NCI-H82 (cell line): ENCODE data around the gene PGAM5.

Experiments
- DNase-seq: peaks from one replicate; lab custom pipeline; 2025; lab: John Stamatoyannopoulos, UW

The PGAM5 gene

DNA sequence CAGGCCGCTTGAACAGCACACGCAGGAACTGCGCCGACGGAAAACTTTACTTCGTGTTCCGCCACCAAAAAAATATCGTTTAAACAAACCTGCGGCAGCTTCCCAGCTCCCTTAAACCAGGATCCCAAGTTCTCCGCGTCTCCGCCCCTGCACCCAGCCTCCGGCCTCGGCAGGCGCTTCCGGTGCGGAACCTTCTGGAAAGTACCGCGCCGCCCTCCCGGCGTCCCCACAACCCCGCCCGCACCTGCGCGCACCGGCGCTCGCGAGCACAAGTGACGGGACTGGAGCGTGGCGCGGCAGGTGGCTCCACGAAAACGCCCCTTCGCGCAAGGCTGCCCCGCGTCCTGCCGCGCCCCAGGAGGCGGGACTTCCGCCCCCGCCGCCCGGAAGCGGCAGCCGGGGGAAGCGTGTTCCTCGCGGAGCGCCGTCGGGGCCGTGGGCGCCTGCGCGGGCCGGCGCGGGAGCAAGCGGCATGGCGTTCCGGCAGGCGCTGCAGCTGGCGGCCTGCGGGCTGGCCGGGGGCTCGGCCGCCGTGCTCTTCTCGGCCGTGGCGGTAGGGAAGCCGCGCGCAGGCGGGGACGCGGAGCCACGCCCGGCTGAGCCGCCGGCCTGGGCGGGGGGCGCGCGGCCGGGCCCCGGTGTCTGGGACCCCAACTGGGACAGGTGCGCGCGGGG is at the start of gene PGAM5:
Gene PGAM5, plus strand, starts transcription at position 438 of the 675 bp plus-strand sequence. Its CDS starts 35 bp downstream, at position 473.
- DNase-seq = peak; percentile 89

DNA sequence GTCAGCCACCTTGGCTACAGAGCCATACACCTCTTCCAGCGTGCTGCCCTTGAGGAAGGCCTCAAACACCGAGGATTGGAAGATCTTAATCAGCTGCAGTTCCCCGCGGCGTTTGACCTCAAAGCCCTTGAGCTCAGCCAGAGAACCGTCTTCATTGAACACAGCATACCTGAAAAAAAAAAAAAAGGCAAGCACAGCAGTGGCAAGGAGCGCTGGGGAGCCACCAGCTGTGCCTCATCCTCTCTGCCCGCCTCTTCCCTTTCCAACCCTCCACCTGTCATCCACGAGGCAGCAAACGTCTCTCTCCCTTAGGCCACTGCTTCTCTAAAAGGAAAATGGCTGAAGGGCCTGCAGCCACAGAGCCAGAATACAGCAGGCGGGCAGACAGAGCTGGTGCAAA is 49.6 kb upstream of the PGAM5 start:
- DNase-seq = no peak

DNA sequence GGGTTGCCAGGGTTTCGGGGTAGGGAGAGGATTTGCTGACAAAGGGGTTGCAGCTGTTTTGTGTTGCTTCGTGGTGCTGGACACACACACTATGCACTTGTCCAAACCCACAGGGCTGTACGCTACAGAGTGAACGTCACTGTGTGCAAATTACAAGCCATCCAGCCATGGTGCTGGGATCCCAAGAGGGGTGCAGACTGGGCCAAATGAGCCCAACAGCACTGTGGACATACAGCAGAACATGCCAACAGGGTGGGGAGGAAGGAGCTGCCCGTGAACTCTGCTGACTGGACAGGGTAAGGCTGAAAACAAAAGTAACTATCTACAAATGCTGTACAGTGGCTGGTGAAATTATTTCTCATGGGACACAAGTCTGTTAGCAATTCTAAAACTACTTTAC is 48.7 kb upstream of the PGAM5 start:
- DNase-seq = no peak

DNA sequence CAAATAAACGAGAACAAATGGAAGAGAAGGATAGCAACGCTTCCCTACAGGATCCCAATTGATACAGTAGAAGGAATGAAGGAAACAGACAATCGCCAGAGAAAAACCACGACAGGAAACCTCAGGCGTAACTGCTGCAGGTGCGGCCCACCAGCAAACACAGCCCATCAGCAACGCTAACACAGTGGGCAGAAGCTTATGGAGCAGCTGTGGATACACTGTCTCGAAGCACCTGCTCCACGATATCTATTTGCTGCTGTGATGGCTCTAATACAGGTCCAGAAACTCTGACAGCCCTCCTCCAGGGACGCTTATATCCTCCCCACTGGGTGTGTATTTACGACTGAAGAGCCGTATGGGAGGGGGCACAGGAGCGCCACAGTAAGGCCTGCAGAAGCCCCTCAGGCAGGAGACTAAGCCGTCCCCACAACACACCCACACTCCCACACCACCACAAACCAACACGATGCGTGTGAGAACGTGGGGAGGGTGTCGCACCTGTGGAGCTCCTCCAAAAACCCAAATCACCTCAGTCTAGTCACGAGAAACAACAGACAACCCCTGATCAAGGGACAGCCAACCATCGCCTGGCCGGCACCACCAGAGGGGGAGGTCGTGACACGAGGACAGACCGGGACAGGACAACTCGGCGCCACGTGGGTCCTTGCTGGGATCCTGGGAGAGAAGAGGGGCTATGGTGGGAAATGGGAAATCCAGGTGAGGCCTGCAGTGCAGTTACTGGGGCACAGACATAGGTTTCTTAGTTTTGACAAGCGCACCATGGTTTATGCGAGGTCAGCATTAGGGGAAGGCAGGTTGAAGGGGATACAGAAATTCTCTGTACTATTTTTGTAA is 47.5 kb upstream of the PGAM5 start:
- DNase-seq = no peak

DNA sequence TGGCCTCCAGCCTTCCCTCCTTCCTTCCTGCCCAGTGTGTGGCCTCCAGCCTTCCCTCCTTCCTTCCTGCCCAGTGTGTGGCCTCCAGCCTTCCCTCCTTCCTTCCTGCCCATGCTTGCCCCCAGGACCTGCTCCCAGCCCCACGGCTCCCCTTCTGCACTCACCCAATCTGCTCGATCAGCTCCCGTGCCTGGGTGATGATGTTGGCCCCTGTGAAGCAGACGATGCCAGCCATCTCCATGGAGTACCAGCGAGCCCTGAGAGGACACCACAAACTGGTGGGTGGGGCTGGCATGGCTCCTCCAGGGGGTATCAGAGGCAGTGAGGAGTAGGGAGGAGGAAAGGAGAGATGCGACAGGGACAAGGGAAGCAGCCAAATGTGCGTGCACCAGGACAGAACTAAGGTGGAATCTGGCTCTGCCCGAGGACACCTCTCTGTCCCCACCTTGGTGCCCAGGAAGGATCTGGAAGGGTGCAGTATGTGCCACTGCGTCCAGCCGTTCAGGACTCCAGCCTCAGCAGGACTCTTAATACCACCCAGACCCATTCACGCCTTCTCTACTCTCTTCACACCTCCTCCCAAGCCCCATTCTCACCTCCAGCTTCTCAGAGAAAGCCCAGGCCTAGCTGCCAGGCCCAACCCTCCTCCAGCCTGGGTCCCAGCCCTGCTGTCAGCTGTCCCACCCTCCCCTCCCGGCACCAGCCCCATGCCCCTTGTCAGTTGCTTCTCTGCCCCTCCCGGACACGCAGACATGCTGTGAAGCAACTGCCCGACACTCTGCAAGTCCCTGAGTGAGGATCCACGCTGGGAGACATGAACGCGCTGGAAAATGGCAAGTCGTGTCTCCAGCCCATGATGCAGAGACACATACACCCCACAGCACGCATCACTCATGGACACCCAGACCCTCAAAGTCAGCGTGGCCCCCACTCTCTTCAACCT is 46.2 kb upstream of the PGAM5 start:
- no peak for DNase-seq

DNA sequence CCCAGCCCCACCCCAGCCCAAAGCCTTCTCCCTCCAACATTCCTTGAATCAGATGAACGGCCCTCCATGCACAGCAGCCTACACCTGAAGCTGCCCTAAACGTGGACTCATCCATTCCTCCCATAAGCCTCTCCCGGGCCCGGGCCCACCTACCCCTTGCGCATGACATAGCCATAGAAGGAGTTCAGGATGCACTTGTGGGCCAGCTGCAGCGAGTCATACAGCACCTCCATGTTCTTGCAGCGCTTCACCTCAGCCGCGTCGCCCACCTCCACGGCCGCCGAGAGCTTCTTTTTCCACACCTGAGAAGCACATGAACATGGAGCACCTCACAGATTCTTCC is 45.5 kb upstream of the PGAM5 start:
- no peak for DNase-seq

DNA sequence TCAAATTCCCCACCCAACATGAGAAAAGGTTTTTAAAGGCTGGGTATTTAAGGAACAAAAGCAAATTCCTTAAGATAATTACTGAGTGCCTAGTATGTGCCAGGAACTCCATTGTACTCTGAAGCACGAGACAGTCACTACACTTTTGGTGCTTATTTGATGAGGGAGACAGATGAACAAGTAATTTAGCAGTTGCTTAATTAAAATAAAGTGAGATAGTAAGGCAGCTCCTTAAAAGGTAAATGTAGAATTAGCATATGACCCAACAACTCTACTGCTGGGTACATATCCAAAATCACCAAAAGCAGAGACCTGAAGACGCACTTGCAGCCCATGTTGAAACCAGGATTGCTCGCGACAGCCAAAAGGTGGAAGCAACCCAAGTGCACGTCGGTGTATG is 44.8 kb upstream of the PGAM5 start:
- DNase-seq = no peak

DNA sequence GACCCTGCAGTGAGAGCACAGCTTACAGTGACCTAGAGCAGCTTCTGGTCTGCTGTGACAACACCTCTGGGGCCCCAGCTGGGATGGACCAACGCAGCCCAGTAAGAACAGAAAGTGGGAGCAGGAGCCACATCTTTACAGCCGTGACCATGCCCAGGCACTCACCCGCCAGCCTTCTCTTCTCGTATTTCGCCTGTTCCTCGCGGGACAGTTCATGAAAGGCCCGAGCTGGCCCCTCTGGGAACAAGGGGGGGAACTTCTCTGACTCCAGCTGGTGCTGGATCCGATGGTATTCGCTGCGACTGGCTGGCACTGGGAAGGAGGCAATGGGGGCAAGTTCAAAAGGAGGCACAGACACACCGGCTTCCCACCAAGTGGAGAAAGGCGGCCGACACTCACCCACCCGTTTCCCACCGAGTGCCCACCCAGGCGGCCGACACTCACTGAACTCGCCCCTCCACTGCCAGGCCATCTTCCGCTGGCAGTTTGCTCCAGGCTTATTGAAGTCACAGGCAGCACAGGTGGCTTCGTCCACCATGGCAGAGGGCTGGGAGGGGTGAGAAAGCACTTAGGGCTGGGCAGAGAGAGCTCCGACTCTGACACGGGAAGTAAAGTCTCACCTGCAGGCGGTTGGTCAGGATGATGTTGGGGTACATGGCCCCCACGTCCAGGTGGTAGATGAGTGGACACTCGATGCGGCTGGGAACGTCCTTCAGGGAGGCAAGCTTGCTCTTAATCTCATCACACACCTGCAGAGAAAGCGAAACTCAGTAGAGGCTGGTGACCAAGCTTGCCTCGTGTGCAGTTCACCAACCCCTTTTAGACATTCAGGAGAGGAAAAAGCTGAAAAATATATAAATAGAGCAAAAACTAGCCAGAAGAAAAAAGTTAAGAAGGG is 42.2 kb upstream of the PGAM5 start:
- DNase-seq = no peak

DNA sequence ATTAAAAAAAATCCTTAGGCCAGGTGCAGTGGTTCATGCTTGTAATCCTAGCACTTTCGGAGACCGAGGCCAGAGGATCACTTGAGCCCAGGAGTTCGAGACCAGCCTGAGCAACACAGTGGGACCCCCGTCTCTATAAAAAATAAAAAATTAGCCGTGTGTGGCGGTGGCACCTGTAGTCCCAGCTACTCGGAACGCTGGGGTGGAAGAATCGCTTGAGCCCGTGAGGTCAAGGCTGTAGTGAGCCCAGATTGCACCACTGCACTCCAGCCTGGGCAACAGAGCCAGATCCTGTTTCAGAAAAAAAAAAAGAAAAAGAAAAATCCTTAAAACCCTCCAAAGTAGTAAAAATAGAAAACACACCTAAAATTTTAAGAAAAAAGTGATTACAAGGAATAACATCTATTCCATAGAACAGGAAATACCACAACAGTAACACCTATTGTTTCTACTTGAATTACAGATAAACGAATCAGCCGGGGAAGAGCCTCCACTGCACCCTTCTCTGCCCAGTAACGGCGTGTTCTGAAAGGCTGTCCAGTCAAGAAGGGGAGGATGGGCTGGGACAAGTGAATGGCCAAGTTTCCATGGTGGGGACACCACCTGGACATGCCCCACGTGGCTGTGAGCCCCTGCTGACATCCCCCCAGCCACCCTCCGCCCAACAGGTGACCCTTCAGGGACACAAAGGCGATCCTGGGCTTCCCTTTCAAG is 41.3 kb upstream of the PGAM5 start:
- no peak for DNase-seq

DNA sequence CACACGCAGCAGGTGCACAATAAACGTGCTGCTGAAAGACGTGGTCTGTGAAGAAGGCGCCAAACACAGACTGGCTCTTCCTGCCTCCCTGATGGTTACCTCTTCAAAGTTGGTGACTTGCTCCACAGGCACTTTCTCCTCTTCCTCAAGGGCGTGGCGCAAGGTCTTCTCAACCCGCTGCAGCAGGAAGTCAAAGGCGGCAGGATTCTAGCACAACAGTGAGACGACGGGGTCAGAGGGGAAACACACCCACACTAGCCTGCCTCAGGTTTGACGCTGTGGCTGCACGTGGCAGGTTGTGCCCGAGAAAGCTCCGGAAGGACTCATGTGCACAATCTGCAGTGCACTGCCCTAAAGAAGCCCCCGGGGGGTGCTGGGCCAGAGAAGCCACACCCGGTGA is 38.5 kb upstream of the PGAM5 start:
- no peak for DNase-seq

DNA sequence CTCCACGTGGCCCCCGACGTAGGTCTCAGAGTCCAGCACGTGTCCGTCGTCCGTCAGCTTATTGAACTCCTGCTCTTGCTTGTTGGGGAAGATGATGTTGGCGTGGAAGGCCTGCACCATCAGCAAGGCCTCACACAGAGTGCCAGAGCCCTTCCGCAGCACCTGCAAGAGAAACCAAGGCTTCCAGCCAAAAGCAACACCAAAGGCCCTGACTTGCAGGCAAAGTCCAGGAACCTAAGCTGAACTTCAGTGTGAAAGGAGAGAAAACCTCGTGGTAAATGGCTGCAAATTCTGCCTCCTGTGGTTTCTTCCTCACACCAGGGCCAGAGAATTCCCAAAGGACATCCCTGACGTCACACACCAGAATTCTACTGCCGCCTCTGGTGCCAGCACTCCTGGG is 38.0 kb upstream of the PGAM5 start:
- DNase-seq = no peak

DNA sequence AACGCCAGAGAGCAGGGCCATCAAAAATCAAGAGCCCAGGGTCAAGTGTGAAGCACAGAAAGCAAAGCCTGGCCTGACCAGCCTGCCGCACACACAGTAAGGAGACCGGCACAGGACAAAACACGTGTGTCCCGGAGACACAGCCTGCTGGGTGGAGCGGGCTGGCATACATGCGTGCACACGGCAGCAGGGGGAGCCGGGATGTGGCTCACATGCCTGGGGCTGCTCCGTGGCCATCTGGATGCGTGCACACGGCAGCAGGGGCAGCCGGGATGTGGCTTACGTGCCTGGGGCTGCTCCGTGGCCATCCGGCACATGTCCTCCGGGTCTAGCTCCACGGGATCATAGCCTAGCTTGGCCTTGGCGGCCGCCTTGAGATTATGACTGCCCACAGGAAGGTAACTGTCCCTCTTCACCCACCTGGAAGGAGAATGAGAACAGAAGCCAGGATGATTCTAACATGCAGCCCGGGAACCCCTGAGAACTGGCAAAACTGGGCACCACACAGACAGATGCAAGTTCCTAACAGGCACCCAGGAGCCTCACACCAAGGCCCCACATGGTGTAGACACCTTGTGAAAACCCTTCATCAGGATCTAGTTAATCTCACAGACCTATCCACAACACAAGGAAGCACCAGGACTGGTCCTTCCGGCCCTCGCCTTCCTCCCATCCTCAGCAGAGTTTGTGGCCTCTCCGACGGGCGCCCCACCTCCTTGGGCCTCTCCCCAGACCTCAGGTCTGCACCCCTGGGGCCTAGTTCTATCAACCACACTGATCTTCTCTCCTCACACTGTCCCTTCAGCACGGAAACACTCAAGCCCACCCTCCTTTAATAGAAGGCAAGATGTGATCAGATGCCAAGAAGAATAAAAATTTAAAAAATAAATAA is 37.1 kb upstream of the PGAM5 start:
- no peak for DNase-seq

DNA sequence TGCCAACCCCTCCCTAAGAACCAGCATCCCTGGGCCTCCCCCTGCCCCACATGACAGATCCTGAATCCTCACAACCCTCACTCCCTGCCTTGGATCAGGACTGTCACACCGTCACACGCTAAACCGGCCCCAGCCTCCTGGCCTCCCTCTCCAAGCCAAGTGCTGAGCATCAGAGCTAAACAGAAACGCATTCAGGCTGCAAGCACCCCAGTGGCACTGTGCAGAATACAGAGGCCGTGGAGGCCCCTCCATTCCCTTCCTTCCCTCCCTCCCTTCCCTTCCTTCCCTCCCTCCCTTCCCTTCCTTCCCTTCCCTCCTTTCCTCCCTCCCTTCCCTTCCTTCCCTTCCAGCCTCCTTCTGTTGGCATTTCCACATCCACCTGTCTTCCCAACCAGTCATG is 36.1 kb upstream of the PGAM5 start:
- no peak for DNase-seq

DNA sequence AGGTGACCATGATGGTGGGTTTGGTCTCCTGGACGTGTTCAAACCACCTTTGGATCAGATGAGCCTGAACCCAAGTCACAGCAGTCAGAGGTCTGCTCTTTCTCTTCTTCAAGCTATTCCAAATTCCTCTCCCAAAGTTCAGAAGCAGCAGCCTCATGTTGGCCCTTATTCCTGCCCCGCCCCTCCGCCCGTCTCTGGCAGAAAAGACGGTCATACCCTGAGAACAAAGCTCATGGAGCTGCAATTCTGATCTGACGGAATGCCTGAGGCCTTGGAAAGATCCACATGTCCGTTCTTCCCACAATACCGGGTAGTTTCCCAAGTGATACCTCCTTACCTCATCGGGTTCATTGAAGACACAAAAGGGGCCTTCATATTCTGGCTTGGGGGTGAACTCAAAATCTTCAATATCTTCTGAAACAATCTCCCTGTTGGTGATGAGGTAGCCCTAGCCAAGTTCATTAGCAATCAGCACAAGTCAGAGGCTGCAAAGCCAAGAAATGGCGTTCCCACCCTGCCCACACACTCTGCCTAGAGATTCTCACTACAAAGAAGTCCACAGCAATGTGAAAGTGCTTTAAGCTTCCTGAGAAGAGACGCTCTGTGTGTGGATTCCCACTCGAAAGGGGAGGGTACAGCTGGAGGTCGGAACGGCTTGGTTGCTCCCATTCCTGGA is 34.7 kb upstream of the PGAM5 start:
- no peak for DNase-seq

DNA sequence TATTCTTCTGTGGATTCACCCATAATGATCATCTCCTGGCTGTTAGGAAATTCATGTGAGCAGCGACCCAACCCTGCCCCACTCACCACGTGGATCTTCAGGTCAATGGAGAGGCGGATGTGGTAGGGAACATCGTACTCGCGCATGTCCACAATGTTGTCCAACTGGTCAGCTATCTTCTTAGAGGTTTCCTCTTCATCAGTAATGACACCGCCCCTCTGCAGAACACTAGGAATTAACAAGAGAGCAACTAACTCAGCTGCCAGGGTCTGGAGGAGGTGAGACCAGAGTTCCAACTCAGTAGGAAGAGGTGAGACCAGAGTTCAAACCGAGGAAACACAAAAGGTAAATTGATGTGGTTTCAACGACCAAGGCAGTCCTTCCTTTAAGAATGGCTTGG is 33.1 kb upstream of the PGAM5 start:
- DNase-seq = no peak

DNA sequence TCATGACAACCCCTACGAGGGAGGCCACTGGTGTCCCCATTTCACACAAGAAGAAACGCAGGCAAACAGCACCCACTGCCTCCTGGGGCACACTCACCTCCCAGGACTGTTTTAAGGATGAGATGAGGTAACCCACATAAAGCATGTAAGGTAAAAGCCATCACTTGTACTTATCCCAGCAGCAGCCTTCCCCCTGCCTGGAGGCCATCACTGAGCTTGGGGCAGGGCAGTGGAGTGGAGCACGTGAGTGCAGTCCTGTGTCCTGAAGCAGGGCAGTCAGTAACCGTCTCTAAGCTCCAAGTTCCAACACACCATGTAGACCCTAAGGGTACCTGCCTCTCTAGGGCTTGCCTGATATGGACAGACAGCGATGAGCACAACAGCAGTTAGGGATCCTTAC is 25.2 kb upstream of the PGAM5 start:
- DNase-seq = no peak

DNA sequence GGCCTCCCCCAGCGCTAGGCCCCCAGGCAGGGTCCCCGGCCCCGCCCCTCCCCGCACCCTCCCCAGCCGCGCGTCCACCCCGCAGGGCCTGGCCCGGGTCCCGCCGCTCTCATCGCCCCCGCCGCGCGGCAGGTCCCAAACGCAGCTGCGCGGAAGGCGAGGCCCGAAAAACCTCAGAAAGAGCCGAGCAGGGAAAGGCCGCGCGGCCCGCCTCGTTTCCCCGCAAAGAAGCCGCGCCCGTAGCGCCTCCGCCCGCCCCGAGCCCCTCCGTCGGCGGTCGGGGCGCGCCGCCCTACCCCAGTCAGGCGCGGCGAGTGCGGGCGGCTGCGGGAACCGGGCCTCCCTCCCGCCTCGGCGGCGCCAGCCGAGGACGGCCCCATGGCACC is 23.8 kb upstream of the PGAM5 start:
- peak; percentile 64 for DNase-seq

DNA sequence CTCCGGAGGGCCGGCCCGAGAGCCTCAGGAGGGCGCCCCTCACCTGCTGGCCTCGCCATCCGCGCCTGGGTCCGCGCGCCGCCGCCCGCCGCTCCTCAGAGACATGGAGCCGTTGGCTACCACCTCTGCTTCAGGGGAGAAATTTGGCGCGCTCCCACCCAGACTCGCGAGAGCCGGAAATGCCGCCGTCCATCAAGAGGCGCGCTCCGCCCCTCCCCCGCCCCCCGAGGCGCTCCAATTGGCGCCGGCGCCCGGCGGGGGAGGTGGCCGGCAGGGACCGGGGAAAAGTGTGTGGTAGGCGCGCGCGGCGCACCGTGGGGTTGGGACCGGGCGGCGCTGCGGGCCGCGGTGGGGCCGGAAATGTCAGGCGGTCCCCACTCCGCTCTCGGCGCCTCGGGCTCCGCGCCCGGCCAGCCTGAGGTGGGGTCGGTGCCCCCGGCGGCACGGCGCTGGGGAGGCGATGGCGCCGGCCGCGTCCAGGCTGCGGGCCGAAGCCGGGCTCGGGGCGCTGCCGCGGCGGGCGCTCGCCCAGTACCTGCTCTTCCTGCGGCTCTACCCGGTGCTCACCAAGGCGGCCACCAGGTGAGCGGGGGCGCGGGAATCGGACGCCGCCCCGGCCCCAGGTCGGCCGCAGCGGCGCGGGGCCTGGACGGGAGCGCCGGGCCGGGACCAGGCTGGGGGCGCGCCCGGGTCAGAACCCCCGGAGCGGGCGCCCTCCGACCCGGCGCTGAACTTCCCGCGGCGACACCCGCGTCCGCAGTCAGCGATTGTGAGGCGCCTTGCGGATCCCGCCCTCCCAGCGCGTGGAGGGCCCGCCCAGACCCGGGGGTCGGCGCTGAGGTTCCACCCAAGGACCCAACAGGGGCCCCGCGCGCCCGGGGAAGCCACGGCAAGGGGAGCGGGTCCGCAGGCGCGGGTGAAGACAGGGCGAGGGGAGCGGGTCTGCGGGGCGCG is 23.2 kb upstream of the PGAM5 start, which contains the start of the genes POLE and PXMP2:
Gene POLE, minus strand, starts transcription at position 132 of the 954 bp plus-strand sequence. Its CDS starts 27 bp downstream, at position 105.
Gene PXMP2, plus strand, starts transcription at position 377 of the 954 bp plus-strand sequence. Its CDS starts 84 bp downstream, at position 461.
- peak; percentile 99 for DNase-seq
